ENCODE measurements around the gene MRS2.

GRCh38 chr6:24431045-24431451 lies 28.3 kb downstream of the MRS2 start:
- TF ChIP-seq BHLHE40 (IDR thresholded peaks at IDR 0.05; ENCODE audit: borderline replicate concordance) (no peak), SUZ12 (IDR thresholded peaks at IDR 0.05) (no peak), SP1 (IDR thresholded peaks at IDR 0.05) (no peak), CTBP1 (IDR thresholded peaks at IDR 0.05; ENCODE audit: borderline replicate concordance) (no peak), FOXM1 (IDR thresholded peaks at IDR 0.05; ENCODE audit: borderline replicate concordance) (no peak)

Data from HEK293T (cell line).